SK-N-SH (cell line): ENCODE data around the gene SAPCD2. TPM values are rescaled to one million over a fixed set of nuclear protein-coding genes. Genes with fewer than 3 reads are reported as not detected.

ENCODE experiments used
- CTCF ChIA-PET: fragments of 300-600, 350-600 bp; formaldehyde crosslinking; extraction: SDS; loops from one replicate; lab custom pipeline; 2021; lab: Yijun Ruan, JAX
- POLR2A ChIA-PET: fragments of 350-600 bp; sonication (Branson Sonifier 250); formaldehyde crosslinking; extraction: SDS; loops from one replicate; lab custom pipeline; 2020; ENCODE audit warnings: antibody characterized with exemption, inconsistent platforms; lab: Yijun Ruan, JAX
- DNase-seq: peaks from one replicate; pipeline ENCODE4 v3.0.0; 2012
- H2AFZ ChIP-seq: fragments of 200-600 bp; sonication (generic); 2 replicates; pipeline ENCODE4 v1.8.1; 2016; ENCODE audit warnings: antibody characterized with exemption, mild to moderate bottlenecking, low read depth
- H3F3A ChIP-seq: fragments of 200-600 bp; sonication (generic); replicated peaks from 2 replicates; pipeline ENCODE3; 2016; ENCODE audit warnings: antibody characterized with exemption, mild to moderate bottlenecking; ENCODE audit not compliant: insufficient read depth
- H3K27ac ChIP-seq, 2 experiments: fragments of 200-500 bp in 1 of 2; fragments of 200-600 bp in 1 of 2; sonication (Bioruptor generic) in 1 of 2; sonication (generic), shearing (Covaris generic) in 1 of 2; 2 replicates each; pipeline versions ENCODE4 v1.5.1 to v1.6.1; 2014 to 2016; ENCODE audit warnings: low read depth in 2 of 2, inconsistent platforms in 1 of 2, low read length in 1 of 2, mild to moderate bottlenecking in 1 of 2, mixed read lengths in 1 of 2
- H3K27me3 ChIP-seq: fragments of 200-600 bp; sonication (generic), shearing (Covaris generic); 2 replicates; pipeline ENCODE4 v1.6.1; 2016; ENCODE audit warnings: mixed run types; ENCODE audit not compliant: insufficient read depth
- H3K36me3 ChIP-seq, 2 experiments: fragments of 200-500 bp in 1 of 2; fragments of 200-600 bp in 1 of 2; sonication (Bioruptor generic) in 1 of 2; sonication (generic) in 1 of 2; replicated peaks in 1 of 2; 2 replicates each; pipeline versions ENCODE3 to v1.5.1; 2014 to 2016; ENCODE audit warnings: low read length in 1 of 2, mild to moderate bottlenecking in 1 of 2; ENCODE audit not compliant: insufficient read depth in 2 of 2, control insufficient read depth in 1 of 2
- H3K4me1 ChIP-seq, 2 experiments: fragments of 200-500 bp in 1 of 2; fragments of 200-600 bp in 1 of 2; sonication (Bioruptor generic) in 1 of 2; sonication (generic), shearing (Covaris generic) in 1 of 2; 2 replicates each; pipeline versions ENCODE4 v1.5.1 to v1.6.1; 2014 to 2016; ENCODE audit warnings: low read depth in 1 of 2, low read length in 1 of 2, mixed run types in 1 of 2; ENCODE audit not compliant: insufficient read depth in 2 of 2, control insufficient read depth in 1 of 2
- H3K4me2 ChIP-seq: fragments of 200-600 bp; sonication (generic), shearing (Covaris generic); 2 replicates; pipeline ENCODE4 v1.6.1; 2017; ENCODE audit warnings: mixed run types
- H3K4me3 ChIP-seq, 2 experiments: fragments of 200-500 bp in 1 of 2; fragments of 200-600 bp in 1 of 2; sonication (Bioruptor generic) in 1 of 2; sonication (generic), shearing (Covaris generic) in 1 of 2; 2 replicates each; pipeline versions ENCODE4 v1.5.1 to v1.8.1; 2014 to 2016; ENCODE audit warnings: low read depth in 2 of 2, inconsistent platforms in 1 of 2, low read length in 1 of 2, mild to moderate bottlenecking in 1 of 2, mixed read lengths in 1 of 2, moderate library complexity in 1 of 2
- H3K79me2 ChIP-seq: fragments of 200-600 bp; sonication (generic); 2 replicates; pipeline ENCODE4 v1.8.1; 2017; ENCODE audit warnings: mild to moderate bottlenecking; ENCODE audit not compliant: insufficient read depth
- H3K9ac ChIP-seq: fragments of 200-600 bp; sonication (generic); 2 replicates; pipeline ENCODE4 v1.6.1; 2017; ENCODE audit warnings: mixed run types
- H3K9me2 ChIP-seq: fragments of 200-600 bp; sonication (generic); 2 replicates; pipeline ENCODE4 v1.6.1; 2017; ENCODE audit warnings: mixed run types
- H3K9me3 ChIP-seq: fragments of 200-600 bp; sonication (generic); 2 replicates; pipeline ENCODE4 v1.6.1; 2017; ENCODE audit warnings: mixed run types, mild to moderate bottlenecking, moderate library complexity
- H4K20me1 ChIP-seq: fragments of 200-600 bp; sonication (generic); 2 replicates; pipeline ENCODE4 v1.6.1; 2017; ENCODE audit warnings: mild to moderate bottlenecking, mixed run types; ENCODE audit not compliant: insufficient read depth
- EP300 ChIP-seq, 2 experiments: IDR thresholded peaks; 2 replicates each; pipeline versions ENCODE4 v1.4.0 to v1.6.1; 2012; ENCODE audit warnings: borderline replicate concordance in 1 of 2, low read depth in 1 of 2, low read length in 1 of 2
- GATA2 ChIP-seq: sonication (generic); formaldehyde crosslinking; IDR thresholded peaks from 2 replicates; pipeline ENCODE4 v1.5.0; 2020; ENCODE audit warnings: mild to moderate bottlenecking, missing genetic modification reagents
- MXI1 ChIP-seq: IDR thresholded peaks from 2 replicates; pipeline ENCODE4 v1.6.1; 2012; ENCODE audit warnings: mild to moderate bottlenecking, low read depth, low read length, improper control_type of control experiment
- POLR2AphosphoS5 ChIP-seq: IDR thresholded peaks from 2 replicates; pipeline ENCODE4 v1.6.1; 2012; ENCODE audit warnings: low read depth, low read length
- RAD21 ChIP-seq: IDR thresholded peaks from 2 replicates; pipeline ENCODE4 v1.6.1; 2012; ENCODE audit warnings: mild to moderate bottlenecking, low read length
- RXRA ChIP-seq: IDR thresholded peaks from 2 replicates; pipeline ENCODE4 v1.4.0; 2012; ENCODE audit warnings: low read depth, mild to moderate bottlenecking, borderline replicate concordance
- SIN3A ChIP-seq: IDR thresholded peaks from 2 replicates; pipeline ENCODE4 v1.6.1; 2012; ENCODE audit warnings: low read depth, mild to moderate bottlenecking, low read length, moderate library complexity, borderline replicate concordance
- WGBS: methylation state at CpG from one replicate; pipeline ENCODE4 v1.1.6; 2017; ENCODE audit warnings: low lambda C conversion rate; 5-methylcytosine and 5-hydroxymethylcytosine counted together
- polyA plus RNA-seq, 3 experiments: library from polyadenylated mRNA; depleted of rRNA; stranded (reverse); fragments of >200 nt; gene quantifications; 2 replicates each; pipeline ENCODE4 v1.2.3, GENCODE V29; 2012
- TF ChIP-seq, protein P1 (sequence below): IDR thresholded peaks from 2 replicates; pipeline ENCODE4 v1.4.0; 2012; ENCODE audit warnings: low read depth, borderline replicate concordance
- TF ChIP-seq, protein P2 (sequence below): fragments of 150-350 bp; IDR thresholded peaks from 2 replicates; pipeline ENCODE4 v1.6.1; 2017; ENCODE audit warnings: antibody characterized with exemption, low read length, low read depth, borderline replicate concordance
- TF ChIP-seq, protein P3 (sequence below): fragments of 150-350 bp; IDR thresholded peaks from 2 replicates; pipeline ENCODE4 v1.6.1; 2016; ENCODE audit warnings: mild to moderate bottlenecking, low read depth, low read length
- TF ChIP-seq, protein P4 (sequence below): IDR thresholded peaks from 2 replicates; pipeline ENCODE4 v1.4.0; 2012; ENCODE audit warnings: low read depth, borderline replicate concordance

Gene SAPCD2
- polyA plus RNA-seq, 1 of the 3 experiments (the other 2 are of a cell fraction), result 6.0 TPM

DNA sequence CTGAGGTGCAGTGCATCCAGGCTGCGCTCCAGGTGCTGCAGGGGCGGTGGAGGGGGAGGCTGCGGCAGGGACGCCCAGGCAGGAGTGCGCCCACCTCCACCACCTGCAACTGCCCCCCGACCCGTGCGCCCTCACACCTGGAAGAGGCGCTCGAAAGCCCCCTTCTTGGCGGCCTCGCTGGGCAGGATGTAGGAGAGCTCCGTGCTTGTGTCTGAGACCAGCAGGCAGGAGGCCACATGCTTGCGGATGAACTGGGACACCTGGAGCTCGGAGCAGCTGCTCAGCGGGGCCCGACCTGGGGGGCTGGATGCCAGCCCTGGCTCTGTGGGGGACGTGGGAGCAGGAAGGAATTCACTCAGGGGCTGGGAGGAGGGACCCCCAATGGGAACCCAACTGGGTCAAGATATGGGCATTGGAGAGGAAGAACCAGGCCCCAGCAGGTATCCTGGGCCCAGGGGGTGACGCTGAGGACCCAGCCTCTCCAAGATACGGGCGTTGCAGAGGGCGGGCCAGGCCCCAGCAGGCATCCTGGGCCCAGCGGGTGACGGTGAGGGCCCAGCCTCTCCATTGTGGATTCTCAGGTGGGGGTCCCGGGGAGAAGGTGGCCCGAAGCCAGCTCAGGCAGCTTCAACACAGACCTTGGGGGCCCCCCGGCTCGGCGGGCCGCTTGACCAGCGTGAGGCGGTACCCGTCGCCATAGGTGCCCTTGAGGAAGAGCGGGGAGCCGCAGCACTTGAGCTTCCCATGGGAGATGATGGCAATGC lies 55.4 kb downstream of the SAPCD2 start:
- Histone ChIP-seq H3K4me3 (no peak overlapping the region), H2AFZ (no peak overlapping the region), H3K79me2 (no peaks in the 10 kb centered on the region), H3K9me2 (no peaks in the 10 kb centered on the region), H3K27ac (no peak overlapping the region), H4K20me1 (no peaks in the 10 kb centered on the region), H3K27me3 (no peaks in the 10 kb centered on the region), H3K9me3 (no peaks in the 10 kb centered on the region), H3K4me2 (no peak overlapping the region), H3K36me3 (peaks cover 0 to 17% of the 10 kb centered on the region in 2 experiments), H3F3A (no peaks in the 10 kb centered on the region), H3K9ac (no peak overlapping the region), H3K4me1 (no peaks in the 10 kb centered on the region)
- DNase-seq, result no peak
- CTCF ChIA-PET, result interaction anchor here (0.6 to 1.6 kb wide), 4 partner anchors 10 to 14 kb away, joined by 3 to 6 read pairs (median 4); no protein-coding TSS in a partner anchor
- POLR2A ChIA-PET, result interaction anchor here (1.2 kb wide), 1 partner anchor 23 kb away, joined by 3 read pairs; no protein-coding TSS in a partner anchor
- no peak for TF ChIP-seq EP300 (IDR thresholded peaks at IDR 0.05; ENCODE audit: borderline replicate concordance in 1 of 2, low read depth in 1 of 2, low read length in 1 of 2)
- TF ChIP-seq RXRA, result no peak
- no peak for TF ChIP-seq MXI1
- TF ChIP-seq, protein P1, sequence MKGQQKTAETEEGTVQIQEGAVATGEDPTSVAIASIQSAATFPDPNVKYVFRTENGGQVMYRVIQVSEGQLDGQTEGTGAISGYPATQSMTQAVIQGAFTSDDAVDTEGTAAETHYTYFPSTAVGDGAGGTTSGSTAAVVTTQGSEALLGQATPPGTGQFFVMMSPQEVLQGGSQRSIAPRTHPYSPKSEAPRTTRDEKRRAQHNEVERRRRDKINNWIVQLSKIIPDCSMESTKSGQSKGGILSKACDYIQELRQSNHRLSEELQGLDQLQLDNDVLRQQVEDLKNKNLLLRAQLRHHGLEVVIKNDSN, result no peak
- no peak for TF ChIP-seq POLR2AphosphoS5
- TF ChIP-seq GATA2 (CRISPR knock-in tag), result no peak
- 94% methylated on average over 21 of the region's 36 CpGs for WGBS

DNA sequence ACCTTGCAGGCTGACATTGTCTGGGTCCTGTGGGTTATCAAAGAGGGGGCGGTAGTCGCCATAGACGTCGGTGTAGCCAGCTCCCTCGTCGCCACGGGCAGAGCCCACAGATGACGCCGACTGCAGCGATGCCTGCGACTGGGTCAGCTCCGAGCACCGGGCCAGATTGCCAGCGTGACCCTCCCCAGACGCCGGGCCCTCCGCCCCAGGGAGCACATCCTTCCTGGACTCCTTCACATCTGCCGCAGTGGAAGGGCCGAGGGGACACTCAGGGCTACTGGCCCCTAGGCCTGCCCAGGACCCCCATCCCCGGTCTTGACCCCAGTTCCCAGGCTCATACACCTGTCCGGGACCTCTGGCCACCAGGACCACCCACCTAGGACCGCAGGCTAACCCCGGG lies 56.2 kb downstream of the SAPCD2 start:
- CTCF ChIA-PET, result interaction anchor here (0.9 to 1.6 kb wide), 2 partner anchors 15 to 37 kb away, joined by 3 to 6 read pairs; partner anchors contain the start of gene PTGDS
- DNase-seq, result no peak

More for the DNA sequence above, 56.2 kb downstream of the SAPCD2 start:
- no peak overlapping the region for H3K9ac ChIP-seq
- POLR2A ChIA-PET, result interaction anchor here (1.2 kb wide), 1 partner anchor 22 kb away, joined by 3 read pairs; no protein-coding TSS in a partner anchor
- peaks cover 0 to 23% of the 10 kb centered on the region in 2 experiments for H3K36me3 ChIP-seq
- H3K27ac ChIP-seq, result no peak overlapping the region
- no peaks in the 10 kb centered on the region for H3K9me3 ChIP-seq
- no peaks in the 10 kb centered on the region for H3K4me1 ChIP-seq
- no peaks in the 10 kb centered on the region for H3F3A ChIP-seq
- H4K20me1 ChIP-seq, result no peaks in the 10 kb centered on the region
- H3K4me2 ChIP-seq, result no peak overlapping the region
- H2AFZ ChIP-seq, result no peak overlapping the region
- no peaks in the 10 kb centered on the region for H3K79me2 ChIP-seq
- 100% methylated on average over 2 of the region's 23 CpGs for WGBS
- no peaks in the 10 kb centered on the region for H3K27me3 ChIP-seq
- no peaks in the 10 kb centered on the region for H3K9me2 ChIP-seq
- no peak overlapping the region for H3K4me3 ChIP-seq
- TF ChIP-seq RAD21 (no peak), POLR2AphosphoS5 (no peak), SIN3A (no peak)
- TF ChIP-seq, protein P2, sequence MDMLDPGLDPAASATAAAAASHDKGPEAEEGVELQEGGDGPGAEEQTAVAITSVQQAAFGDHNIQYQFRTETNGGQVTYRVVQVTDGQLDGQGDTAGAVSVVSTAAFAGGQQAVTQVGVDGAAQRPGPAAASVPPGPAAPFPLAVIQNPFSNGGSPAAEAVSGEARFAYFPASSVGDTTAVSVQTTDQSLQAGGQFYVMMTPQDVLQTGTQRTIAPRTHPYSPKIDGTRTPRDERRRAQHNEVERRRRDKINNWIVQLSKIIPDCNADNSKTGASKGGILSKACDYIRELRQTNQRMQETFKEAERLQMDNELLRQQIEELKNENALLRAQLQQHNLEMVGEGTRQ, result no peak
- TF ChIP-seq, protein P3, sequence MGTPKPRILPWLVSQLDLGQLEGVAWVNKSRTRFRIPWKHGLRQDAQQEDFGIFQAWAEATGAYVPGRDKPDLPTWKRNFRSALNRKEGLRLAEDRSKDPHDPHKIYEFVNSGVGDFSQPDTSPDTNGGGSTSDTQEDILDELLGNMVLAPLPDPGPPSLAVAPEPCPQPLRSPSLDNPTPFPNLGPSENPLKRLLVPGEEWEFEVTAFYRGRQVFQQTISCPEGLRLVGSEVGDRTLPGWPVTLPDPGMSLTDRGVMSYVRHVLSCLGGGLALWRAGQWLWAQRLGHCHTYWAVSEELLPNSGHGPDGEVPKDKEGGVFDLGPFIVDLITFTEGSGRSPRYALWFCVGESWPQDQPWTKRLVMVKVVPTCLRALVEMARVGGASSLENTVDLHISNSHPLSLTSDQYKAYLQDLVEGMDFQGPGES, result no peak
- TF ChIP-seq, protein P4, sequence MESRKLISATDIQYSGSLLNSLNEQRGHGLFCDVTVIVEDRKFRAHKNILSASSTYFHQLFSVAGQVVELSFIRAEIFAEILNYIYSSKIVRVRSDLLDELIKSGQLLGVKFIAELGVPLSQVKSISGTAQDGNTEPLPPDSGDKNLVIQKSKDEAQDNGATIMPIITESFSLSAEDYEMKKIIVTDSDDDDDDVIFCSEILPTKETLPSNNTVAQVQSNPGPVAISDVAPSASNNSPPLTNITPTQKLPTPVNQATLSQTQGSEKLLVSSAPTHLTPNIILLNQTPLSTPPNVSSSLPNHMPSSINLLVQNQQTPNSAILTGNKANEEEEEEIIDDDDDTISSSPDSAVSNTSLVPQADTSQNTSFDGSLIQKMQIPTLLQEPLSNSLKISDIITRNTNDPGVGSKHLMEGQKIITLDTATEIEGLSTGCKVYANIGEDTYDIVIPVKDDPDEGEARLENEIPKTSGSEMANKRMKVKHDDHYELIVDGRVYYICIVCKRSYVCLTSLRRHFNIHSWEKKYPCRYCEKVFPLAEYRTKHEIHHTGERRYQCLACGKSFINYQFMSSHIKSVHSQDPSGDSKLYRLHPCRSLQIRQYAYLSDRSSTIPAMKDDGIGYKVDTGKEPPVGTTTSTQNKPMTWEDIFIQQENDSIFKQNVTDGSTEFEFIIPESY, result no peak
- TF ChIP-seq, all 33 proteins: peak for 0
